Metanephros (tissue), 1 donor: Measurements from ENCODE around the gene CYP24A1. TPM values are rescaled to one million over a fixed set of nuclear protein-coding genes. Genes with fewer than 3 reads are reported as not detected.

ENCODE experiments used
- total RNA-seq: library from RNA; depleted of rRNA; stranded (reverse); fragments of >200 nt; gene quantifications from one replicate; pipeline ENCODE4 v1.2.3, GENCODE V29; 2014

CYP24A1 gene
- total RNA-seq: 3.3 TPM

GRCh38 chr20:54173653-54174456, at the start of gene CYP24A1:
Gene CYP24A1, minus strand, starts transcription at chr20:54173986. Its CDS starts 407 bp downstream, at chr20:54173579.

DNA sequence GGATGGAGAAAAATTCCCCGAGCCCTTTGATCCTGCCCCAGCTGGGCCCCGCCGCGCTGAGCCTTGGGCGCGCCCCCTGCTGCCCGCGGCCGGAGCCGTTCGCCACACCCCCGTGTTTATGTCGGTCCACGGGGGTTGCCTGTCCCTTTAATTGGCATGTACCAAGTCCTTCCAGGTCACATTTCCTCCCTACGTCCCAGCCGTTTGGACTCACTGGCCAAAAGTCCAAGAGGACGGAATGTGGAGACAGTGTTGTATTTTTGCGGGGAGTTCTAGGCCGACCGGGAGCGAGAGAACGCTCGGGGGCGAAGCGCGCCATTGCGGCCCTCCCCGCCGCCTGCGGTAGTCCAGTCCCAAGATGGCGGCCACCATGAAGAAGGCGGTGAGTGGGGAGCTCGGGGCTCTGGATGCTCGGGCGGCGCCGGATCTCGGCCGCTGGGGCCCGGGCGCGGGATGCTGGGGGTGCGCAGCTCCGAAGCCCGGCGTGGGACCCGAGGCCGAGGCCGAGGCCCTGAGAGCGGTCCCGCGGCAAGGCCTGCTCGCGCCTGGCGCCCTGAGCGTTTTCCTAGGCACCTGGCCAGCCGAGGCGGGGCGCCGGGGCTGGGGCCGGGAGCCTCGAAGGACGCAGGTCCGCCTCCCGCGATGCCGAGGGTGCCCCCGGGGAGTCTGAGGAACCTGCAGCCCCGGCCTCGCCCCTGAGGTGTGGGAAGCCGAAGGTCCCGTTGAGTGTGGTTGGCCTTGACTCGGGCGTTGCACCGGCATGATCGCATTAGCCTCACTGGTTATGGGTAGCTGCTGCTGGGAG, 34.2 kb upstream of the CYP24A1 start, which contains the start of gene PFDN4:
TSS of gene PFDN4 (plus strand) at position 345 of the 805 bp plus-strand sequence. CDS start at position 359, 14 bp downstream.

Other genes with a start within 250 kb of the CYP24A1 start
- gene BCAS1, start 103.4 kb downstream of the CYP24A1 start, total RNA-seq: 3.3 TPM
- 25.3 TPM for gene PFDN4, start 34.1 kb upstream of the CYP24A1 start, total RNA-seq